Mucosa of rectum (tissue), 2 donors: ENCODE measurements around the gene POLE.

Experiments used
- H3K27ac ChIP-seq, 2 donors: one replicate each; pipeline ENCODE4 v1.7.0; 2013; ENCODE audit warnings: inconsistent platforms in 2 of 2, low read depth in 2 of 2, low read length in 2 of 2
- H3K27me3 ChIP-seq, 2 donors: one replicate each; pipeline ENCODE4 v1.7.0; 2013; ENCODE audit warnings: low read length in 2 of 2; ENCODE audit not compliant: control insufficient read depth in 2 of 2, insufficient read depth in 2 of 2
- H3K36me3 ChIP-seq, 2 donors: one replicate each; pipeline ENCODE4 v1.7.0; 2013; ENCODE audit warnings: low read length in 2 of 2; ENCODE audit not compliant: control insufficient read depth in 2 of 2, insufficient read depth in 2 of 2
- H3K4me1 ChIP-seq, 2 donors: one replicate each; pipeline ENCODE4 v1.7.0; 2013; ENCODE audit warnings: low read length in 2 of 2, mild to moderate bottlenecking in 1 of 2; ENCODE audit not compliant: control insufficient read depth in 2 of 2, insufficient read depth in 2 of 2
- H3K4me3 ChIP-seq, 2 donors: one replicate each; pipeline ENCODE4 v1.7.0; 2013; ENCODE audit warnings: low read length in 2 of 2
- H3K9ac ChIP-seq, 2 donors: one replicate each; pipeline ENCODE4 v1.7.0; 2013; ENCODE audit warnings: low read length in 2 of 2, low read depth in 1 of 2, mild to moderate bottlenecking in 1 of 2
- H3K9me3 ChIP-seq, 2 donors: one replicate each; pipeline ENCODE4 v1.7.0; 2013; ENCODE audit warnings: low read length in 2 of 2; ENCODE audit not compliant: control insufficient read depth in 2 of 2
- donor health status: healthy.
- donor health status: Normal muscosa, but diverticular disease.

The POLE gene

DNA sequence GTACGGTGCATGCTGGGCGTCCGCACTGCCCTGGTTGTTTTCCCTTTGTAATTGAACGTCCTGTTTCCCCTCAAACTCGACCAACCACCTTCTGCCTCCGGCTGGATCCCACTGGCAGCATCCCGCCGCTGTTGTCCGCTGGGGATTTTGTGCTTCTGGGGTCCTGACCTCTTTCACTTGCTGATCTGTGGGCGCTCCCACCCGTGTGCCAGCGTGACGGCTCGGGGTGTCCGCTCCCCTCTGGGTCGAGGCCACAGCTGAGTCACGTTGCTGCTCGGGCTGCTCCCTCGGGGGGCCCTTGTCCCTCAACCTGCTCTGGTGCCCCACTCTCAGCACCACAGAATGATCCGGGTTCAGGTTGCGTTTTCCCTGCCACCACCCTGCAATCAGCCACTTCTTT is 31.5 kb upstream of the POLE start:
- peaks cover 38 to 52% of the 10 kb centered on the region in 2 donors for H3K36me3 ChIP-seq
- H3K9ac ChIP-seq = no peak overlapping the region
- no peaks in the 10 kb centered on the region for H3K9me3 ChIP-seq
- no peaks in the 10 kb centered on the region for H3K4me1 ChIP-seq
- no peak overlapping the region for H3K4me3 ChIP-seq
- H3K27me3 ChIP-seq = no peaks in the 10 kb centered on the region
- H3K27ac ChIP-seq = no peak overlapping the region

DNA sequence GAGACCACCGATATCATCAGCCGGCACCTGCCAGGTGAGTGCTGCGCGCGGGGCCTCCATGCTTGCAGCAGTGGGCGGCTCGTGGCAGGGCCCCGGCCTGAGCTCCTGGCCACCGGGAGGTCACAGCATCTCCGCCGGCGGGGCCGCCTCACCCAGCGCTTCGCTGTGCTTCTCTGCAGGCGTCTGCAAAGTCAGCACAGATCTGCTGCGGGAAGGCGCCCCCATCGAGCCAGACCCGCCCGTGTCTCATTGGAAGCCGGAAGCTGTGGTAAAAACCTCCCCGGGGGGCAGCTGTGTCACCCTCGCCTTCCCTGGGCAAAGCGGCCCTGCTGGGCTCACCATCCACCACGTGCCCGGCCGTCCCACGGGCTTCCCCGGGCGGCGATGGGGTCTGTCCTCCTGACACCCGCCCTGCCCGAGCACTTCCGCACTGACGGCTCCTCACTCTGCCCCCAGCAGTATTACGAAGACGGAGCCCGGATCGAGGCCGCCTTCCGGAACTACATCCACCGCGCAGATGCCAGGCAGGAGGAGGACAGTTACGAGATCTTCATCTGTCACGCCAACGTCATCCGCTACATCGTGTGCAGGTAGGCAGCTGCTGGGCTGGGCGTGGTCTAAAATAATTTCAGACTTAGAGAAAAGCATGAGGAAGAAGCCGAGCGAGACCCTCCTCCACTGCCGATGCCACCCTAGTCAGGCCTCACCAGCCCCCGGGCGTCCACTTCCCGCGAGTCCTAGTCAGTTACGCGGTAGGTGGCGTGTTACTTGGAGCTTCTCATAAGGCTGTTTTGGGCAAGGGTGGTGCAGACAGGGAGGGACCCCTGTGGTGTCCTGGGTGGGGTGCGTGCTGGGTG is 30.6 kb upstream of the POLE start:
- no peak overlapping the region for H3K27ac ChIP-seq
- no peaks in the 10 kb centered on the region for H3K4me1 ChIP-seq
- no peak overlapping the region for H3K4me3 ChIP-seq
- no peak overlapping the region for H3K9ac ChIP-seq
- peaks cover 34 to 44% of the 10 kb centered on the region in 2 donors for H3K36me3 ChIP-seq
- H3K9me3 ChIP-seq = no peaks in the 10 kb centered on the region
- no peaks in the 10 kb centered on the region for H3K27me3 ChIP-seq

DNA sequence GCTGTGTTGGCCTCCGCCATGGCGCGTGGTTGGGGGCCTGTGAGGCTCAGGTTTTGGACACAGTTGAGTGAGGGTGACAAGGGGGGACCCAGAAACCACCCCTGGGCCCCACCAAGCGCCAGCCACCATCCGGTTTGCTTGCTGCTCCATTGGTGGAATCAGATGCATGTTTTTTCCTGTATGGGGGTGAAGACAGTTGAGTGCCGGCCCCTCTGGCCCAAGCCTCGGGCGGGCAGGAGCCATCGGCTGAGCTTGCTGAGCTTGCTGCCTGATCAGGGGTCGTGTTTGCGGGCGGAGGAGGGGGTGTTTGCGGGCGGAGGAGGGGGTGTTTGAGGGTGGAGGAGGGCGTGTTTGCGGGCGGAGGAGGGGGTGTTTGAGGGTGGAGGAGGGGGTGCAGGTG is 29.9 kb upstream of the POLE start:
- H3K27ac ChIP-seq = no peak overlapping the region
- no peaks in the 10 kb centered on the region for H3K9me3 ChIP-seq
- H3K36me3 ChIP-seq = peaks cover 34 to 44% of the 10 kb centered on the region in 2 donors
- H3K4me1 ChIP-seq = no peaks in the 10 kb centered on the region
- H3K9ac ChIP-seq = no peak overlapping the region
- H3K27me3 ChIP-seq = no peaks in the 10 kb centered on the region
- H3K4me3 ChIP-seq = no peak overlapping the region

DNA sequence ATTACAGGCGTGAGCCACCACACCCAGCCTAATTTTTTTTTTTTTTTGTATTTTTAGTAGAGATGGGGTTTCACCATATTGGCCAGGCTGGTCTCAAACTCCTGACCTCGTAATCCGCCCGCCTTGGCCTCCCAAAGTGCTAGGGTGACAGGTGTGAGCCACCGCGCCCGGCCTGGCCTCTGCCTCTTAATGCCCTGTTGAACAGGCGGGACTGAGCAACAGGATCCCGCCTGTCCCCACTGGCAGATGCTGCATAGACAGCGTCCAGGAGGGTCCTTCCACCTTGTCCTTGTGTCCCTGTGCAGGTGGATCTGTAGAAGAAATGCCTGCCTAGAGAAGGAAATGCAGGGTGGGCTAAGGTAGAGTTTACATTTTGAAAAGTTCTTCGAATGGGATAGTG is 29.2 kb upstream of the POLE start:
- H3K27ac ChIP-seq = no peak overlapping the region

DNA sequence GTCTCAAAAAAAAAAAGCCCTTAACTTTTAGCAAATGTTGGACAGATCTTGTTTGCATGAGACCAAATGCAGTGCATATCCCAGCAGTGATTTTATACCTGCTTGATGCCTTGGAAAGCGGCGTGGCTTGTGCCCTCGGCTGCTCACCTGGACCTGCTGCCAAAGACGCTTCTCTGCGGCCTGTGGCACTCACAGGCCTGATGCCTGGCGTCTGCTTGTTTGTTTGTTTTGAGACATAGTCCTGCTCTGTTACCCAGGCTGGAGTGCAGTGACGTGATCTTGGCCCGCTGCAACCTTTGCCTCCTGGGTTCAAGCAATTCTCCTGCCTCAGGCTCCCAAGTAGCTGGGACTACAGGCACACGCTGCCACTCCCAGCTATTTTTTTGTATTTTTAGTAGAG is 28.7 kb upstream of the POLE start:
- no peak overlapping the region for H3K9ac ChIP-seq
- no peaks in the 10 kb centered on the region for H3K9me3 ChIP-seq
- no peak overlapping the region for H3K4me3 ChIP-seq
- H3K36me3 ChIP-seq = peaks cover 30 to 34% of the 10 kb centered on the region in 2 donors
- H3K4me1 ChIP-seq = peaks cover 7% of the 10 kb centered on the region in 2 donors
- H3K27me3 ChIP-seq = no peaks in the 10 kb centered on the region
- no peak overlapping the region for H3K27ac ChIP-seq

More for the DNA sequence above, 29.2 kb upstream of the POLE start:
- Histone ChIP-seq H3K27me3 (no peaks in the 10 kb centered on the region), H3K4me3 (no peak overlapping the region), H3K9ac (no peak overlapping the region), H3K36me3 (peaks cover 34 to 38% of the 10 kb centered on the region in 2 donors), H3K4me1 (peaks cover 5% of the 10 kb centered on the region in 2 donors), H3K9me3 (no peaks in the 10 kb centered on the region)

DNA sequence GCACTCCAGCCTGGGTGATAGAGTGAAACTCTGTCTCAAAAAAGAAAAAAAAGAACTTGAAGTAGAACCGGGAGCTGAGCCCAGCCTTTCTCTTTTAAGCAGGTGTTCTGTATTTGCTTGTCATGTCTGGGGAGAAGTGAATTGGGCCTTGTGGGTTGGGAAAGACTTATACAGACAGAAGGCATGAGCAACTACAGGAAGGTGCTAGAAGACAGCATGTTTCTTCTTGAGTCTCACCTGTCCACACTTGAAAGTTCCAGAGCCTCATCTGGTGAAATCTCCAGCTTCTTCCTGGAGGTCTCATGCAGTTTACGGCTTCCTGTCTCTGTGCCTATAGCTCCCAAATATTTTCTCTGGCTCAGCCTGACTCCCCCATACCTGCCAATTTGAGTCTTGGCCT is 26.0 kb upstream of the POLE start:
- peaks cover 12 to 15% of the 10 kb centered on the region in 2 donors for H3K36me3 ChIP-seq
- H3K27ac ChIP-seq = no peak overlapping the region

DNA sequence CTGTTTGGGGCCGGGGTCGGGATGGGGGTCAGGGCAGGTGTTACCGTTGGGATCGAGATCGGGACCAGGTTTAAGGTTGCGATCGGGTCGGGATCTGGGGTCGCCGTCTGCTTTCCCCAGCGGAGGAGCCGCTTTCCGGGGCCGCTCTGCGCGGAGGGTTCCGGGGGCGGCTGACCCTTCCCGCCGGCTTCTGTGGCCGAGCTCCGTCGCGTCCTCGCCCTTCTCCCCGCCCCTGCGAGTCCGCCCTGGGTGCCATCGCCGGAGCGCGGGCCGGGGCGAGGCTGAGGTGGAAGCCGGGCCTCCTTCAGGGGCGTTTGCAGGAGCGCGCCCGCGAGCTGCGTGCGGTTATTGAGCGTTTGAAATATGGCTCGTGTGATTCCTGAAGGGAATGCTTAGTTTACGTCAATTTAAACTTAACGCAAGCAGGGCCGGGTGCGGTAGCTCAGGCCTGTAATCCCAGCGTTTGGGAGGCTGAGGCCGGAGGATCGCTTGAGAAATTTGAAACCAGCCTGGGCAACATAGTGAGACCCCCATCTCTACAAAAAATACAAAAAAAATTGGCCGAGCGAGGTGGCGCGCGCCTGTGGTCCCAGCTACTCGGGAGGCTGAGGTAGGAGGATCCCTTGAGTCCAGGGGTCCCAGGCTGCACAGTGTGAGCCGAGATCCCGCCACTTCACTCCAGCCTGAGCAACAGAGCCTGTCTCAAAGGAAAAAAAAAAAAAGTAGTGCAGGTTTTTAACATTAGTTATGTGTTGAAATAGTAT is 24.1 kb upstream of the POLE start:
- Histone ChIP-seq H3K27ac (peak overlapping the region; percentile 15 to 89), H3K36me3 (peaks cover 6 to 8% of the 10 kb centered on the region in 2 donors), H3K9ac (peak overlapping the region; percentile 65 to 77)

More for the DNA sequence above, 26.0 kb upstream of the POLE start:
- H3K27me3 ChIP-seq = no peaks in the 10 kb centered on the region
- no peak overlapping the region for H3K4me3 ChIP-seq
- H3K4me1 ChIP-seq = peaks cover 7 to 13% of the 10 kb centered on the region in 2 donors
- H3K9ac ChIP-seq = no peak overlapping the region
- H3K9me3 ChIP-seq = no peaks in the 10 kb centered on the region

DNA sequence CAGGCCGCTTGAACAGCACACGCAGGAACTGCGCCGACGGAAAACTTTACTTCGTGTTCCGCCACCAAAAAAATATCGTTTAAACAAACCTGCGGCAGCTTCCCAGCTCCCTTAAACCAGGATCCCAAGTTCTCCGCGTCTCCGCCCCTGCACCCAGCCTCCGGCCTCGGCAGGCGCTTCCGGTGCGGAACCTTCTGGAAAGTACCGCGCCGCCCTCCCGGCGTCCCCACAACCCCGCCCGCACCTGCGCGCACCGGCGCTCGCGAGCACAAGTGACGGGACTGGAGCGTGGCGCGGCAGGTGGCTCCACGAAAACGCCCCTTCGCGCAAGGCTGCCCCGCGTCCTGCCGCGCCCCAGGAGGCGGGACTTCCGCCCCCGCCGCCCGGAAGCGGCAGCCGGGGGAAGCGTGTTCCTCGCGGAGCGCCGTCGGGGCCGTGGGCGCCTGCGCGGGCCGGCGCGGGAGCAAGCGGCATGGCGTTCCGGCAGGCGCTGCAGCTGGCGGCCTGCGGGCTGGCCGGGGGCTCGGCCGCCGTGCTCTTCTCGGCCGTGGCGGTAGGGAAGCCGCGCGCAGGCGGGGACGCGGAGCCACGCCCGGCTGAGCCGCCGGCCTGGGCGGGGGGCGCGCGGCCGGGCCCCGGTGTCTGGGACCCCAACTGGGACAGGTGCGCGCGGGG is 23.4 kb upstream of the POLE start, which contains the start of gene PGAM5:
PGAM5 (plus strand) TSS at position 438 of the 675 bp plus-strand sequence; CDS start at position 473, 35 bp downstream.
- peak within 1 kb of the TSS; percentile 67 to 88 for H3K4me3 ChIP-seq
- H3K27me3 ChIP-seq = no peaks in the 10 kb centered on the region
- H3K27ac ChIP-seq = peak within 1 kb of the TSS; percentile 88 to 89
- no peaks in the 10 kb centered on the region for H3K9me3 ChIP-seq
- H3K36me3 ChIP-seq = peaks cover 5 to 6% of the 10 kb centered on the region in 2 donors
- H3K9ac ChIP-seq = peak within 1 kb of the TSS; percentile 77 to 86
- H3K4me1 ChIP-seq = peaks cover 7 to 13% of the 10 kb centered on the region in 2 donors

More for the DNA sequence above, 24.1 kb upstream of the POLE start:
- no peaks in the 10 kb centered on the region for H3K27me3 ChIP-seq
- H3K4me3 ChIP-seq = peak overlapping the region; percentile 67 to 88
- peaks cover 7 to 13% of the 10 kb centered on the region in 2 donors for H3K4me1 ChIP-seq
- H3K9me3 ChIP-seq = no peaks in the 10 kb centered on the region

DNA sequence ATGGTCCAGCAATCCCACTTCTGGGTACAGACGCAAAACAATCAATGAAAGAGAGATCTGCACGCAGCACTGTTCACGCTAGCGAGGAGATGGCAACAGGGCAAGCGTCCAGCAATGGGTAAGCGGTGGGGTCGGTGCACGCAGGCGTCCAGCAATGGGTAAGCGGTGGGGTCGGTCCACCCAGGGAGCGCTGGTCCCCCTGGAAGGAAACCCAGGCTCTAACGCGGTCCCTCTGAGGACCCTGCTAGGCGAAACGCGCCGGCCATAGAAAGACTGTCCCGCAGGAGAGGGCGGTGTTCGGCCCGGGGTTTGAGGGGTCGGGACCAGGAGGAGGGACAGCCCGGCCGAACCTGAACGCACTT is 22.9 kb upstream of the POLE start:
- Histone ChIP-seq H3K27ac (peak overlapping the region; percentile 88 to 89), H3K9ac (peak overlapping the region; percentile 69 to 86), H3K4me3 (peak overlapping the region; percentile 67 to 88), H3K9me3 (no peaks in the 10 kb centered on the region), H3K4me1 (peaks cover 7 to 13% of the 10 kb centered on the region in 2 donors), H3K36me3 (peaks cover 4 to 6% of the 10 kb centered on the region in 2 donors), H3K27me3 (no peaks in the 10 kb centered on the region)
